Peyer's patch (tissue), 4 donors: Measurements from ENCODE around the gene PNKP.

ENCODE experiments used
- CTCF ChIP-seq, 6 experiments: fragments of 450-650 bp in 4 of 6; fragments of 200-600 bp in 2 of 6; sonication (generic) in 1 of 6; IDR thresholded peaks; one replicate each; pipeline ENCODE4 v1.5.1; 2017 to 2019; ENCODE audit warnings: antibody characterized with exemption in 6 of 6, mild to moderate bottlenecking in 3 of 6, moderate library complexity in 1 of 6
- POLR2A ChIP-seq, 2 donors: fragments of 450-650 bp; IDR thresholded peaks; one replicate each; pipeline ENCODE4 v1.5.1; 2017; ENCODE audit warnings: antibody characterized with exemption in 2 of 2, mild to moderate bottlenecking in 2 of 2, moderate library complexity in 2 of 2

GRCh38 chr19:49906879-49907564 is 39.6 kb upstream of the PNKP start:
- TF ChIP-seq POLR2A (IDR thresholded peaks at IDR 0.05) (no peak), CTCF (IDR thresholded peaks at IDR 0.05) (no peak)
